GM19397 (cell line): ENCODE measurements around the gene CDK12.
"Not testable (repeated sequence)": the region's sequence is repeated elsewhere in the genome, so short reads cannot be mapped to it uniquely, and the experiment has no call there.

Experiments used
- ATAC-seq: cut with Tn5 transposase; IDR thresholded peaks from one replicate; pipeline ENCODE4 v1.9.1; 2021; ENCODE audit warnings: mild to moderate bottlenecking, moderate library complexity; ENCODE audit not compliant: unreplicated experiment

CDK12 gene

DNA sequence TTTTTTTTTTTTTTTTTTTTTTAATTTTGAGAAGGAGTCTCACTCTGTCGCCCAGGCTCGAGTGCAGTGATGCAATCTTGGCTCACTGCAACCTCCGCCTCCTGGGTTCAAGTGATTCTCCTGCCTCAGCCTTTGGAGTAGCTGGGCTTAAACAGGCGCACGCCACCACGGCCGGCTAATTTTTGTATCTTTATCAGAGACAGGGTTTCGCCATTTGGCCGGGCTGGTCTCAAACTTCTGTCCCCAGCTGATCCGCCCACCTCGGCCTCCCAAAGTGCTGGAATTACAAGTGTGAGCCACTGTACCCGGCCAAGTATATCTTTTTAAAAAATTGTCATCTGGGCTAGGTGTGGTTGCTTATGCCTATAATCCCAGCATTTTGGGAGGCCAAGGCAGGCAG is 35.6 kb downstream of the CDK12 start:
- not testable (repeated sequence) for ATAC-seq

- ATAC-seq: no peak
These were observed 46.2 kb downstream of the CDK12 start for GRCh38 chr17:39507511-39507910.

DNA sequence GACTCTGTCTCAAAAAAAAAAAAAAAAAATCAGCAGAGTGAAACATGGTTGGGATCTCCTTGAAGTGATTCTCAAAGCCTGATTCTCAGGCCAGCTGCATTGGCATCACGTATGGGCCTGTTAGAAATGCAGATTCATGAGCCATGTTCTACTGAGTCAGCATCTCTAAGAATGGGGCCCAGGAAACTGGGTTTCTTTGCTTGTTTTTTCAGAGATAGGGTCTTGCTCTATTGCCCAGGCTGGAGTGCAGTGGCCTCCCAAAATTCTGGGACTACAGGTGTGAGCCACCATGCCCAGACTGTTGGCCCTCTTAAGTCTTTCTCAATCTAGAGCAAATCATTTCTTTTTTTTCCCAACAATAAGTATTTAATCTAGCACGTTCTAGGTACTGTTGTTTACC is 47.7 kb downstream of the CDK12 start:
- ATAC-seq: no peak

GRCh38 chr17:39513309-39513708 is 52.0 kb downstream of the CDK12 start:
- no peak for ATAC-seq

GRCh38 chr17:39513915-39514314 is 52.6 kb downstream of the CDK12 start:
- ATAC-seq: no peak

GRCh38 chr17:39517224-39517623 is 55.9 kb downstream of the CDK12 start:
- no peak for ATAC-seq

DNA sequence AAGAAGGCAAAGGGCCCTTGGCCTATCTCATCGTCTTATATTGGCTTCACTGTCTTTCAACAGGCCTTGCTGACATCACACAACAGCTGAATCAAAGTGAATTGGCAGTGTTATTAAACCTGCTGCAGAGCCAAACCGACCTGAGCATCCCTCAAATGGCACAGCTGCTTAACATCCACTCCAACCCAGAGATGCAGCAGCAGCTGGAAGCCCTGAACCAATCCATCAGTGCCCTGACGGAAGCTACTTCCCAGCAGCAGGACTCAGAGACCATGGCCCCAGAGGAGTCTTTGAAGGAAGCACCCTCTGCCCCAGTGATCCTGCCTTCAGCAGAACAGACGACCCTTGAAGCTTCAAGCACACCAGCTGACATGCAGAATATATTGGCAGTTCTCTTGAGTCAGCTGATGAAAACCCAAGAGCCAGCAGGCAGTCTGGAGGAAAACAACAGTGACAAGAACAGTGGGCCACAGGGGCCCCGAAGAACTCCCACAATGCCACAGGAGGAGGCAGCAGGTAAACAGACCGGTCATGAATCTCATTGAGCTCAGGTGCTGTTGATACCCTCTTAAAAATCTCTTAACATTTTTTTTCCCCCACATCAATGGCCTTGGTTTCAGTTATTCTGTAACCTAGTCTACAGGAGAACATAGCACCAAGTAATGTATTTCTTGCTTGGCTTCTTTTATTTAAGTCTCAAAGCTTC is 64.7 kb downstream of the CDK12 start:
- no peak for ATAC-seq

GRCh38 chr17:39527220-39527813 is 66.0 kb downstream of the CDK12 start:
- no peak for ATAC-seq

DNA sequence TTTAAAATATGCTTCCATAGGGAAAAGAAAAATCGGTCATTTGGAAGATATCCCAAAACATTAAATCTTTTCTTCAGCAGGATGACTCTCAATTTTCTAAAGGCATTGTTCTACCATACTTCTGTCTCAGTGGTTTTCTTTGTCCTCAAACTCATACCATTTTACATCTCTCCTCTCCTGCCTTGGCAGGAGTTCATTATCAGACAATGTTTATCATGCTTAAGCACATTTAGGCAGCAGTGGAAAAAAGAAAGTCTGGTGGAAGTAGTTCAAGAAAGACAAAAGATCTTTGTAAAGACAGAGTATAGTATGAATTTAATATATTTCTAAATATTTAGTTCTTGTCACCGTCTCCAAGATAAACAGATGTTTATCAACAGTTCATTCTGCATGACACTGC is 68.2 kb downstream of the CDK12 start:
- ATAC-seq: no peak

- no peak for ATAC-seq
These were observed 69.2 kb downstream of the CDK12 start for GRCh38 chr17:39530513-39530912.

DNA sequence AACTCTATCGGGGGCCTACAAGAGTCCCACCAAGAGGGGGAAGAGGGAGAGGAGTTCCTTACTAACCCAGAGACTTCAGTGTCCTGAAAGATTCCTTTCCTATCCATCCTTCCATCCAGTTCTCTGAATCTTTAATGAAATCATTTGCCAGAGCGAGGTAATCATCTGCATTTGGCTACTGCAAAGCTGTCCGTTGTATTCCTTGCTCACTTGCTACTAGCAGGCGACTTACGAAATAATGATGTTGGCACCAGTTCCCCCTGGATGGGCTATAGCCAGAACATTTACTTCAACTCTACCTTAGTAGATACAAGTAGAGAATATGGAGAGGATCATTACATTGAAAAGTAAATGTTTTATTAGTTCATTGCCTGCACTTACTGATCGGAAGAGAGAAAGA is 70.0 kb downstream of the CDK12 start:
- ATAC-seq: no peak

- no peak for ATAC-seq
These were observed 72.6 kb downstream of the CDK12 start for GRCh38 chr17:39533891-39534290.

DNA sequence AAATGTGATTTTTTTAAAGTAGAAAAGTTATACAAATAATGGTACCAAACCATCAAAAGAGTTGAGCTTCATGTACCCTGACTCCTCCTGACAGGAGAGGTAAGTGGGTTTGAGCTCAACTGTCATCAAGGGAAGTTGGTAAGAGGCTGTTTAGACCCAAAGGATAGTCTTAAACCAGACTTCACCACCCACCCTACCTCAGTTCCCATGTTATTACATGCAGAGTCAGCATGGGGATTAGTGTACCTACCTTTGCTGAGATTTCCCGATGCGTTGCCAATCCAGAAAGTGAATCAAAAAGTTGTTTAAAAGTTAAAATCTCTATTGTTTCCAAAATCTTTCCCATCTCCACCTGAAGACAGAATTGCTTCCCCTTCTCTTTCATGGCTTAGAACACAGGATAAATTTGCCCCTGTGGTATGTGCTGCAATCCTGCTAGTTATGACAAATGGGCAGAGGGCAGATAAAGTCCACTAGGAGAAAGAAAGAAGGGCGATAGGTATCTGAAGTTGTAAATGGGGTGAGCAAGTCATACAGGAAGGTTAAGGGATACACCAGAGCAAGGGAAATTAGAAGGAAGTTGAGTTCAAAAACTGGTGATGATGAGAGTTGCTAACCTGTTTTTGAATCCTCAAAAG is 73.6 kb downstream of the CDK12 start:
- no peak for ATAC-seq

DNA sequence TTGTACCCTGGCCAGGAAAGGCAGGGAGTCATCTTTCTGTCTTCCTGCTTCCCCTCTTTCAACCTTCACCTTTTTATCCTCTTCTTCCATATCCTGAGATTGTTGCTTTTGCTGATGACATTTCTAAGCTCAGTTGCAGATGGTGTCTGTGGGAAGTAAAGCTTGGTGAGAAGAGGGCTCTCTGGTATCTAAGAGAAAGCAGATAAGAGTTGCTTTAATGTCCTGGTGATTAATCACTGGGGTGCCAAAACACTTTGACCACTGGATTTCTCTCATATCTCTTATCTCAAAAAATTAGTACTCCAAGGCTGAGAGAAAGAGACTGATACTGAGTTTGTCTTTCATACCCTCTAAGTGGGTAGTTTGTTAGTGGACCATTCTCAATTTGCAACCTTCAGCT is 75.2 kb downstream of the CDK12 start:
- no peak for ATAC-seq

DNA sequence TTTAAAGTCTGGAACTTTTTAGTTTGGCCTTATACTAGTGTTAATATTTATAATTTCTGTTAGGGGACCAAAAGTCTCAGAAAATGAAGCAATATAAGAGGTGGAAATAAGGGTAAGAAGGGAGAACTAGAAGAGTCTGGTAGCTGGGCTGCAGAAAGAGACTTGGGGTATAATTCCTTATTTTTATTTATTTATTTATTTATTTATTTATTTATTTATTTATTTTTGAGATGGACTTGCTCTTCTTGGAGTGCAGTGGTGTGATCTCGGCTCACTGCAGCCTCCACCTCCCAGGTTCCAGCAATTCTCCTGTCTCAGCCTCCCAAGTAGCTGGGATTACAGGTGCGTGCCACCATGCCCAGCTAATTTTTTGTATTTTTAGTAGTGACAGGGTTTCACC is 76.1 kb downstream of the CDK12 start:
- ATAC-seq: not testable (repeated sequence)

DNA sequence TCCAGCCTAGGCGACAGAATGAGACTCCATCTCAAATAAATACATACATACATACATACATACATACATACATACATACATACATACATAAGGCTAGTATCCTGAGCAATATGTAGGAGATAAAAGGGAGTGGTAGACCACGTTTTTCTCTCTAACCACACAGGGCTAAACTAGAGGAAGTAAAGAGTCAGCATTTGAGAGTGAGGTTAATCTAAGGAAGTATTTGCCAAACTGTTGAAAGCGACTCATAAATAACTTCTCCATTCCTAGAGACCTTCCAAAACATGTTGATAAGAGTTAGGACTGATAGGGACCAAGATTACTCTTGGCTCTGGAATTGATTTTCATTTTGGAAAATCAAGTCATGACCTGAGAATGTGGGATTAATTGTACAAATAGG is 77.6 kb downstream of the CDK12 start:
- ATAC-seq: no peak

- ATAC-seq: no peak
These were observed 79.3 kb downstream of the CDK12 start for GRCh38 chr17:39540611-39541010.

DNA sequence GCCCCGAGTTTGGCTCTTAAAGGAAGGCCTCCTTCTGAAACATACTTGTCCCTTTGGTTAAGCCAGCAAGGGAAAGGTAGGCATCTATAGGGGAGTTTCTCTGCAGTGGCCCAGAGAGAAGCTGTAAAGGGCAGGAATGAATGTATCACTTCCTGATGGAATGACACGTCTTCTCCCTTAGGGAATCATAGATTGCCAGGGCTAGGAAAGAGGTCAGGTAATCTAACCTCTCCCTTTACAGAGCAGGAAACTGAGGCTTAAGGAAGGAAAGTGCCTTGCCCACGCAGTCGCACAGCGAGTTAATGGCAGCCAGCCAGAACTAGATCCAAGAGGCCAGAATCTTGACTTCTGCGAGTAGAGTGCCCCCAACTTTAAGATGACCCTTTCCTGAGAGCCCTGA is 80.4 kb downstream of the CDK12 start:
- ATAC-seq: no peak

- no peak for ATAC-seq
These were observed 81.9 kb downstream of the CDK12 start for GRCh38 chr17:39543176-39543575.

- ATAC-seq: no peak
These were observed 82.4 kb downstream of the CDK12 start for GRCh38 chr17:39543664-39544063.

DNA sequence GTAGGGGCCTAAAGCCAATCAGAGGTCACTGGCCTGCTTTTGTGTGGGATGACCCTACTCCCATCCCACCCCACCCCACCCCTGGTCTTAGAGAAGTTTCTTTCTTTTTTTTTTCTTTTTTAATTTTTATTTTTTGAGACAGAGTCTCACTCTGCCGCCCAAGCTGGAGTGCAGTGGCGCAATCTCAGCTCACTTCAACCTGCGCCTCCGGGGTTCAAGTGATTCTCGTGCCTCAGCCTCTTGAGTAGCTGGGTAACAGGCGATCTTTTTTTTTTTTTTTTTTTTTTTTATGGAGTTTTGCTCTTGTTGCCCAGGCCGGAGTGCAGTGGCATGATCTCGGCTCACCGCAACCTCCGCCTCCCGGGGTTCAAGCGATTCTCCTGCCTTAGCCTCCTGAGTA is 83.1 kb downstream of the CDK12 start:
- not testable (repeated sequence) for ATAC-seq

- no peak for ATAC-seq
These were observed 86.6 kb downstream of the CDK12 start for GRCh38 chr17:39547713-39548478.
